ENCODE data around the gene KTN1.

KTN1 gene

GRCh38 chr14:55721353-55721752 lies 141.3 kb downstream of the KTN1 start:
- DNase-seq: peak; percentile 79

GRCh38 chr14:55722054-55722453 lies 142.0 kb downstream of the KTN1 start:
- no peak for DNase-seq

GRCh38 chr14:55724736-55725135 lies 144.7 kb downstream of the KTN1 start:
- no peak for DNase-seq

- DNase-seq: no peak
Measured at GRCh38 chr14:55730592-55731310, 150.7 kb downstream of the KTN1 start.

GRCh38 chr14:55731311-55731872 lies 151.4 kb downstream of the KTN1 start:
- DNase-seq: no peak

- DNase-seq: no peak
Measured at GRCh38 chr14:55731881-55732498, 152.0 kb downstream of the KTN1 start.

GRCh38 chr14:55733599-55733998 lies 153.6 kb downstream of the KTN1 start:
- no peak for DNase-seq

All from fibroblast of skin of abdomen (primary cell).